H9 (cell line): ENCODE data around the gene SLC45A1. TPM values are rescaled to one million over a fixed set of nuclear protein-coding genes. Genes with fewer than 3 reads are reported as not detected.

ENCODE experiments used
- DNase-seq: peaks from one replicate; pipeline ENCODE4 v3.0.0-alpha.2; 2017
- H2AFZ ChIP-seq: one replicate; pipeline ENCODE4 v1.6.1; 2013; ENCODE audit warnings: mild to moderate bottlenecking, low read length, control low read depth, moderate library complexity
- H2AK5ac ChIP-seq: 2 replicates; pipeline ENCODE4 v1.6.1; 2013; ENCODE audit warnings: low read length, control low read depth, mixed read lengths; ENCODE audit not compliant: insufficient read length
- H2BK120ac ChIP-seq: one replicate; pipeline ENCODE4 v1.6.1; 2013; ENCODE audit warnings: low read depth, mild to moderate bottlenecking, low read length, control low read depth, inconsistent platforms; ENCODE audit not compliant: poor library complexity, severe bottlenecking
- H2BK12ac ChIP-seq: 2 replicates; pipeline ENCODE4 v1.6.1; 2013; ENCODE audit warnings: low read length, control low read depth, mixed read lengths, low read depth; ENCODE audit not compliant: insufficient read length
- H2BK15ac ChIP-seq: 2 replicates; pipeline ENCODE4 v1.6.1; 2013; ENCODE audit warnings: low read depth, low read length, control low read depth
- H2BK20ac ChIP-seq: one replicate; pipeline ENCODE4 v1.6.1; 2013; ENCODE audit warnings: low read depth, mild to moderate bottlenecking, low read length, control low read depth, inconsistent platforms; ENCODE audit not compliant: poor library complexity, severe bottlenecking
- H2BK5ac ChIP-seq: 2 replicates; pipeline ENCODE4 v1.6.1; 2013; ENCODE audit warnings: low read length, control low read depth, mixed read lengths; ENCODE audit not compliant: insufficient read length
- H3K14ac ChIP-seq: 2 replicates; pipeline ENCODE4 v1.6.1; 2013; ENCODE audit warnings: low read length, control low read depth; ENCODE audit not compliant: insufficient read depth
- H3K18ac ChIP-seq: 2 replicates; pipeline ENCODE4 v1.6.1; 2013; ENCODE audit warnings: low read depth, mild to moderate bottlenecking, mixed read lengths, low read length, control low read depth; ENCODE audit not compliant: insufficient read length
- H3K23ac ChIP-seq: 2 replicates; pipeline ENCODE4 v1.6.1; 2013; ENCODE audit warnings: low read length, control low read depth, mixed read lengths, low read depth; ENCODE audit not compliant: insufficient read length
- H3K23me2 ChIP-seq: 2 replicates; pipeline ENCODE4 v1.6.1; 2013; ENCODE audit warnings: low read depth, mild to moderate bottlenecking, mixed read lengths, low read length, control low read depth; ENCODE audit not compliant: insufficient read length, poor library complexity, severe bottlenecking
- H3K27ac ChIP-seq: 2 replicates; pipeline ENCODE4 v1.5.1; 2013; ENCODE audit warnings: low read length, control low read depth, mixed read lengths, low read depth; ENCODE audit not compliant: insufficient read length
- H3K27me3 ChIP-seq: 2 replicates; pipeline ENCODE4 v1.6.1; 2013; ENCODE audit warnings: low read length, control low read depth, inconsistent platforms; ENCODE audit not compliant: insufficient read depth
- H3K4ac ChIP-seq: 2 replicates; pipeline ENCODE4 v1.6.1; 2013; ENCODE audit warnings: low read depth, mild to moderate bottlenecking, control low read depth, inconsistent platforms, low read length, moderate library complexity
- H3K4me1 ChIP-seq: 2 replicates; pipeline ENCODE4 v1.6.1; 2013; ENCODE audit warnings: low read length, control low read depth, inconsistent platforms; ENCODE audit not compliant: insufficient read depth
- H3K4me2 ChIP-seq: 2 replicates; pipeline ENCODE4 v1.6.1; 2013; ENCODE audit warnings: low read length, control low read depth, mixed read lengths; ENCODE audit not compliant: insufficient read length, insufficient read depth
- H3K56ac ChIP-seq: 2 replicates; pipeline ENCODE4 v1.6.1; 2013; ENCODE audit warnings: low read depth, mild to moderate bottlenecking, mixed read lengths, low read length, control low read depth; ENCODE audit not compliant: insufficient read length
- H3K79me1 ChIP-seq: 2 replicates; pipeline ENCODE4 v1.6.1; 2013; ENCODE audit warnings: low read depth, mild to moderate bottlenecking, moderate library complexity, low read length, control low read depth, inconsistent platforms; ENCODE audit not compliant: insufficient read depth, poor library complexity, severe bottlenecking
- H3K79me2 ChIP-seq: 2 replicates; pipeline ENCODE4 v1.6.1; 2013; ENCODE audit warnings: low read length, control low read depth, inconsistent platforms; ENCODE audit not compliant: insufficient read depth
- H3K9ac ChIP-seq: 2 replicates; pipeline ENCODE4 v1.6.1; 2013; ENCODE audit warnings: low read length, control low read depth, mixed read lengths; ENCODE audit not compliant: insufficient read length; ENCODE audit errors: extremely low read depth
- H3K9me3 ChIP-seq: one replicate; pipeline ENCODE4 v1.6.1; 2013; ENCODE audit warnings: low read depth, low read length, inconsistent platforms; ENCODE audit not compliant: control insufficient read depth
- H3T11ph ChIP-seq: one replicate; pipeline ENCODE4 v1.6.1; 2013; ENCODE audit warnings: mild to moderate bottlenecking, low read length, control low read depth, inconsistent platforms
- H4K20me1 ChIP-seq: one replicate; pipeline ENCODE4 v1.6.1; 2013; ENCODE audit not compliant: control insufficient read depth, insufficient read length, insufficient read depth
- H4K5ac ChIP-seq: 2 replicates; pipeline ENCODE4 v1.6.1; 2013; ENCODE audit warnings: low read depth, mild to moderate bottlenecking, mixed read lengths, low read length, control low read depth; ENCODE audit not compliant: insufficient read length
- H4K8ac ChIP-seq: replicated peaks from 2 replicates; pipeline ENCODE4 v1.6.1; 2013; ENCODE audit warnings: low read length, control low read depth, mixed read lengths, low read depth; ENCODE audit not compliant: insufficient read length
- H4K91ac ChIP-seq: 2 replicates; pipeline ENCODE4 v1.6.1; 2013; ENCODE audit warnings: low read depth, mild to moderate bottlenecking, moderate library complexity, mixed read lengths, low read length, control low read depth; ENCODE audit not compliant: insufficient read length
- H3K27ac Mint-ChIP-seq, 3 experiments: 2 replicates in 2 of 3; 3 replicates in 1 of 3; pipeline ENCODE4 v1.8.0; 2020 to 2021; ENCODE audit warnings: mixed read lengths in 3 of 3, mild to moderate bottlenecking in 1 of 3, moderate library complexity in 1 of 3
- H3K27me3 Mint-ChIP-seq: 2 replicates; pipeline ENCODE4 v1.8.0; 2021; ENCODE audit warnings: low read depth, mild to moderate bottlenecking, moderate library complexity, mixed read lengths
- H3K36me3 Mint-ChIP-seq, 3 experiments: 2 replicates in 2 of 3; 3 replicates in 1 of 3; pipeline ENCODE4 v1.8.0; 2020 to 2021; ENCODE audit warnings: low read depth in 3 of 3, mixed read lengths in 3 of 3; ENCODE audit not compliant: insufficient read depth in 1 of 3
- H3K4me1 Mint-ChIP-seq, 2 experiments: 2 replicates each; pipeline ENCODE4 v1.8.0; 2020; ENCODE audit warnings: mixed read lengths in 2 of 2
- H3K4me3 Mint-ChIP-seq, 2 experiments: 2 replicates in 1 of 2; 3 replicates in 1 of 2; pipeline ENCODE4 v1.8.0; 2020 to 2021; ENCODE audit warnings: mild to moderate bottlenecking in 2 of 2, mixed read lengths in 2 of 2, moderate library complexity in 1 of 2
- H3K9me3 Mint-ChIP-seq, 2 experiments: 2 replicates in 1 of 2; 3 replicates in 1 of 2; pipeline ENCODE4 v1.8.0; 2020; ENCODE audit warnings: mild to moderate bottlenecking in 2 of 2, mixed read lengths in 2 of 2, moderate library complexity in 1 of 2
- CTCF ChIP-seq: fragments of 200-600 bp; sonication (generic); conservative IDR thresholded peaks from 3 replicates; pipeline ENCODE4 v1.8.0; 2021; ENCODE audit warnings: antibody characterized with exemption, mild to moderate bottlenecking
- WGBS: extraction: QIAGEN DNeasy Blood & Tissue Kit; methylation state at CpG from one replicate; pipeline ENCODE4 v1.1.7; 2013; ENCODE audit warnings: missing lambda C conversion rate, low lambda C conversion rate, mixed read lengths; ENCODE audit not compliant: insufficient read length; ENCODE audit errors: extremely low coverage; 5-methylcytosine and 5-hydroxymethylcytosine counted together
- total RNA-seq: library from RNA; stranded (reverse); gene quantifications from 2 replicates; pipeline ENCODE4 v1.2.1, GENCODE V29; 2021

SLC45A1 gene
- total RNA-seq, 1 experiment from 2014 or later, result 0.63 TPM

GRCh38 chr1:8285965-8286364 lies 31.9 kb upstream of the SLC45A1 start:
- Histone ChIP-seq H3K23ac (no peak overlapping the region), H3K4me1 (no peaks in the 10 kb centered on the region; the same call in 1 of the 2 replicates), H2BK5ac (no peak overlapping the region), H3K9ac (no peak overlapping the region), H4K5ac (no peak overlapping the region), H3K79me2 (no peaks in the 10 kb centered on the region), H3K56ac (no peak overlapping the region), H3K18ac (no peak overlapping the region), H3K4ac (no peak overlapping the region), H2AK5ac (no peak overlapping the region), H3K27me3 (no peaks in the 10 kb centered on the region), H3T11ph (no peak overlapping the region), H2BK20ac (no peak overlapping the region), H3K9me3 (no peaks in the 10 kb centered on the region), H4K8ac (no peak overlapping the region), H3K27ac (no peak overlapping the region), H3K4me2 (no peak overlapping the region), H4K91ac (no peak overlapping the region), H3K14ac (no peak overlapping the region), H3K79me1 (no peaks in the 10 kb centered on the region), H2BK15ac (no peak overlapping the region), H2BK120ac (no peak overlapping the region), H2BK12ac (no peak overlapping the region), H2AFZ (no peak overlapping the region), H4K20me1 (no peaks in the 10 kb centered on the region), H3K23me2 (peaks cover 4% of the 10 kb centered on the region)
- peaks cover 15 to 16% of the 10 kb centered on the region in 2 experiments for H3K4me1 Mint-ChIP-seq
- no peak overlapping the region for H3K27ac Mint-ChIP-seq
- DNase-seq, result no peak
- no peaks in the 10 kb centered on the region for H3K36me3 Mint-ChIP-seq
- H3K9me3 Mint-ChIP-seq, result no peaks in the 10 kb centered on the region
- peaks cover 10% of the 10 kb centered on the region for H3K27me3 Mint-ChIP-seq
- no CpG with 5 or more reads among the region's 2 CpGs for WGBS
- H3K4me3 Mint-ChIP-seq, result no peak overlapping the region
- no peak for TF ChIP-seq CTCF
